Osteocyte (in vitro differentiated cells): ENCODE measurements around the gene IPCEF1. TPM values are rescaled to one million over a fixed set of nuclear protein-coding genes. Genes with fewer than 3 reads are reported as not detected.

Experiments
- DNase-seq: peaks from one replicate; pipeline ENCODE4 v3.0.0; 2021; ENCODE audit warnings: mixed read lengths; ENCODE audit not compliant: unreplicated experiment; ENCODE audit errors: extremely low spot score
- H3K27ac Mint-ChIP-seq: one replicate; pipeline ENCODE4 v1.8.0; 2021; ENCODE audit warnings: mild to moderate bottlenecking, mixed read lengths; ENCODE audit not compliant: unreplicated experiment
- H3K27me3 Mint-ChIP-seq: one replicate; pipeline ENCODE4 v1.8.0; 2021; ENCODE audit warnings: mixed read lengths; ENCODE audit not compliant: unreplicated experiment
- H3K36me3 Mint-ChIP-seq: one replicate; pipeline ENCODE4 v1.8.0; 2021; ENCODE audit warnings: mixed read lengths; ENCODE audit not compliant: unreplicated experiment
- H3K4me1 Mint-ChIP-seq: one replicate; pipeline ENCODE4 v1.8.0; 2021; ENCODE audit warnings: mixed read lengths; ENCODE audit not compliant: unreplicated experiment
- H3K4me3 Mint-ChIP-seq: one replicate; pipeline ENCODE4 v1.8.0; 2021; ENCODE audit warnings: mild to moderate bottlenecking, moderate library complexity, mixed read lengths; ENCODE audit not compliant: unreplicated experiment
- H3K9me3 Mint-ChIP-seq: one replicate; pipeline ENCODE4 v1.8.0; 2021; ENCODE audit warnings: mixed read lengths; ENCODE audit not compliant: unreplicated experiment
- total RNA-seq: library from RNA; stranded (reverse); gene quantifications from 2 replicates; pipeline ENCODE4 v1.2.1, GENCODE V29; 2021
- TF ChIP-seq, protein P1 (sequence below): fragments of 200-600 bp; sonication (generic); IDR thresholded peaks from 2 replicates; pipeline ENCODE4 v1.5.0; 2021; ENCODE audit warnings: antibody characterized with exemption, mild to moderate bottlenecking, moderate library complexity

The IPCEF1 gene
- total RNA-seq, 1 donor from 2014 or later = 0.46 TPM

DNA sequence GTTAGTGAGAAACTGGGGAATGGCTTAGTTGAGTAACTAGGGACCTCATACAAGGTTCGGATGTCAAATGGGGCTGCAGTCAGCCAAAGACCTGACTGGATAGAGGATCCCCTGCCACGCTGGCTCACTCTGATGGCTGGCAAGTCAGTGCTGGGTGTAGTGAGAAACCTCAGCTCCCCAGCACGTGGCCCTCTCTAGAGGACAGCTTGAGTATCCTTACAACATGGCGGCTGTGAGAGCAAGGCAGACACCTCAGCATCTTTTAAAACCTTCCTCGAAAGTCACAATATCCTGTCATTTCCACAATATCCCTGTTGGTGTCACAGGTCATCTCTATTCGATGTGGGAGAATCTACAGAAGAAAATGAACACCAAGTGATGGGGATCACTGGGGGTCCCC is 26.7 kb upstream of the IPCEF1 start:
- H3K4me1 Mint-ChIP-seq = peaks cover 31% of the 10 kb centered on the region

DNA sequence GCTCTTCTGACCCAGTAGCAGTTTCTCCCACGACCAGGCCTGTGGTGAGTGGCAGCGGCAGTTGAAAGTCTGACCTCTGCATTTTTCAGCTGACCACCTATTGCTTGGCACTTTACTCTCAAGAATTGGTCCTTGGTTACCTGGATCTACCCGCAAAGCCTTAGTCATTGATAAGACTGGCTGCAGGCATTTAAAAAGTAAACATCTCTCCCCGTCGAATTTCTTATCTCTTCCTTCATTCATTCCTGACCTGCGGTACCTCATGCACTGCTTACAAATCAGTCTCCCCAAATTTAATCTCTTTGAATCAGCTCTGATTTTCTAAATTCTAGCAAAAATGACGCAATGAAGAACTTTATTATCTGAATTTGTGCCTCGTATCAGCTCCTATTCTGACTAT is 26.1 kb upstream of the IPCEF1 start:
- Mint-ChIP-seq H3K4me1 (peaks cover 26% of the 10 kb centered on the region), H3K9me3 (no peaks in the 10 kb centered on the region), H3K36me3 (peaks cover 2% of the 10 kb centered on the region), H3K4me3 (no peak overlapping the region), H3K27me3 (peaks cover 7% of the 10 kb centered on the region), H3K27ac (no peak overlapping the region)
- no peak for DNase-seq
- TF ChIP-seq, protein P1, sequence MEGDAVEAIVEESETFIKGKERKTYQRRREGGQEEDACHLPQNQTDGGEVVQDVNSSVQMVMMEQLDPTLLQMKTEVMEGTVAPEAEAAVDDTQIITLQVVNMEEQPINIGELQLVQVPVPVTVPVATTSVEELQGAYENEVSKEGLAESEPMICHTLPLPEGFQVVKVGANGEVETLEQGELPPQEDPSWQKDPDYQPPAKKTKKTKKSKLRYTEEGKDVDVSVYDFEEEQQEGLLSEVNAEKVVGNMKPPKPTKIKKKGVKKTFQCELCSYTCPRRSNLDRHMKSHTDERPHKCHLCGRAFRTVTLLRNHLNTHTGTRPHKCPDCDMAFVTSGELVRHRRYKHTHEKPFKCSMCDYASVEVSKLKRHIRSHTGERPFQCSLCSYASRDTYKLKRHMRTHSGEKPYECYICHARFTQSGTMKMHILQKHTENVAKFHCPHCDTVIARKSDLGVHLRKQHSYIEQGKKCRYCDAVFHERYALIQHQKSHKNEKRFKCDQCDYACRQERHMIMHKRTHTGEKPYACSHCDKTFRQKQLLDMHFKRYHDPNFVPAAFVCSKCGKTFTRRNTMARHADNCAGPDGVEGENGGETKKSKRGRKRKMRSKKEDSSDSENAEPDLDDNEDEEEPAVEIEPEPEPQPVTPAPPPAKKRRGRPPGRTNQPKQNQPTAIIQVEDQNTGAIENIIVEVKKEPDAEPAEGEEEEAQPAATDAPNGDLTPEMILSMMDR = no peak

More for the DNA sequence above, 26.7 kb upstream of the IPCEF1 start:
- Mint-ChIP-seq H3K9me3 (peaks cover 1% of the 10 kb centered on the region), H3K4me3 (no peak overlapping the region), H3K27ac (no peak overlapping the region), H3K36me3 (peaks cover 2% of the 10 kb centered on the region), H3K27me3 (peaks cover 7% of the 10 kb centered on the region)
- no peak for DNase-seq
- TF ChIP-seq, protein P1 = no peak

DNA sequence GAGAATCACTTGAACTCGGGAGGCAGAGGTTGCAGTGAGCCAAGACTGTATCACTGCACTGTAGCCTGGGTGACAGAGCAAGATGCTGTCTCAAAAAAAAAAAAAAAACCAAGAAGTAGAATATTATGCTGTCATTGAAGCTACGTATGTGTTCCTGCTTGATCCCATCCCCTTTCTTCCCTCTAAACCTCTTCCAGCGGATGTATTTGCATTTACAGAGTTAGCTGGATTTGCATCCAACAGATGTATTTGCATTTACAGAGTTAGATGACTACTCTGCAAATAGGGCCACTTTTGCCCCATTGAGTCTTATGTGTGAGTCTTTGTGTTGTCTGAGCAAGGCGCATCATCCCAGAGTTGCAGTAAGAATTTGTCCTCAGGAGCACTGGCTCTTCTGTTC is 24.9 kb upstream of the IPCEF1 start:
- Mint-ChIP-seq H3K27me3 (peaks cover 7% of the 10 kb centered on the region), H3K9me3 (no peaks in the 10 kb centered on the region), H3K27ac (no peak overlapping the region), H3K4me1 (peaks cover 15% of the 10 kb centered on the region), H3K36me3 (peaks cover 2% of the 10 kb centered on the region), H3K4me3 (no peak overlapping the region)
- TF ChIP-seq, protein P1 = no peak
- DNase-seq = no peak

DNA sequence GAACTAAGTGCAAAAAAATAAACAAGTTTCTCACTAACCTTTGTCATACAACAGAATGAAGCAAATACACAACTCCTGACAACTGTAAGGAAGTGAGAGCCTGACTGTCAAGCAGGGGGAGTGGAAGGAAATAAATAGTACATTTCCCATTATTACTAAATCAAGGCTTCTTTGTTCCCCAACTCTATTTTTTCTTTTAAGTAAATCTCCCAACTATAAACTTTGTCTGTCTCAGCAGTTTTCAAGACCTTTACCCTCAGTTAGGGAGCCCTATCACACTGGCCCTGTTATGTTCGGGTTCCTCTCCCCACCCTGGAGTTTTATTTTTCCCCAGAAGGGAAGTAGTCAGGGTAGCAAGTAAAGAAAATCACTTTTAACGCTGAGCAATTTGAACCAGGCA is 24.1 kb upstream of the IPCEF1 start:
- no peaks in the 10 kb centered on the region for H3K9me3 Mint-ChIP-seq
- H3K4me1 Mint-ChIP-seq = peaks cover 9% of the 10 kb centered on the region
- no peak overlapping the region for H3K27ac Mint-ChIP-seq
- H3K4me3 Mint-ChIP-seq = no peak overlapping the region
- DNase-seq = no peak
- H3K36me3 Mint-ChIP-seq = peaks cover 2% of the 10 kb centered on the region
- peaks cover 7% of the 10 kb centered on the region for H3K27me3 Mint-ChIP-seq
- TF ChIP-seq, protein P1 = no peak

DNA sequence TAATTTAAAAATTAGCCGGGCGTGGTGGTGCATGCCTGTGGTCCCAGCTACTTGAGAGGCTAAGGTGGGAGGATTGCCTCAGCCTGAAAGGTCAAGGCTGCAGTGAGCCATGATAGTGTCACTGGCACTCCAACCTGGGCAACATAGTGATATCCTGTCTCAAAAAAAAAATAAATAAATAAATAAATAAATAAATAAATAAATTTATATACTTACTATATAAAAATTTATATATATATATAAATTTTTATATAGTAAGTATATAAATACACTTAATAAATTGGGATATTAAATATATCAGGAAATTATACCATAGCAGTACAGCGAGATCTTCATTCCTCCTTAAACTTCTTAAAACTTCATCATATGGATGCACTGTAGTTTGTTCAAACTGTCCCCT is 23.0 kb upstream of the IPCEF1 start:
- TF ChIP-seq, protein P1 = no peak
- Mint-ChIP-seq H3K27me3 (no peaks in the 10 kb centered on the region), H3K36me3 (no peaks in the 10 kb centered on the region)

More for the DNA sequence above, 23.0 kb upstream of the IPCEF1 start:
- H3K4me3 Mint-ChIP-seq = no peak overlapping the region
- H3K27ac Mint-ChIP-seq = no peak overlapping the region
- H3K9me3 Mint-ChIP-seq = no peaks in the 10 kb centered on the region
- no peak for DNase-seq
- peaks cover 3% of the 10 kb centered on the region for H3K4me1 Mint-ChIP-seq
